Measurements from ENCODE around the gene TMEM151B. TPM values are rescaled to one million over a fixed set of nuclear protein-coding genes. Genes with fewer than 3 reads are reported as not detected.

TMEM151B gene
- total RNA-seq, 3 donors from 2014 or later: 0.03 to 0.05 TPM; not detected in 1

- Mint-ChIP-seq H3K9me3 (no peaks in the 10 kb centered on the region), H3K4me3 (peak overlapping the region; percentile 40)
- no peak for ATAC-seq
Observed at GRCh38 chr6:44238687-44239350, 31.4 kb upstream of the TMEM151B start.

GRCh38 chr6:44243345-44243744, 26.9 kb upstream of the TMEM151B start:
- ATAC-seq (no peak), DNase-seq (no peak)
- Mint-ChIP-seq H3K4me1 (ENCODE audit: low read depth) (peaks cover 16% of the 10 kb centered on the region), H3K4me3 (no peak overlapping the region), H3K36me3 (ENCODE audit: insufficient read depth) (peaks cover 10% of the 10 kb centered on the region), H3K27me3 (ENCODE audit: low read depth) (no peaks in the 10 kb centered on the region), H3K9me3 (no peaks in the 10 kb centered on the region)

More at GRCh38 chr6:44238687-44239350, 31.4 kb upstream of the TMEM151B start:
- Mint-ChIP-seq H3K36me3 (ENCODE audit: insufficient read depth) (peaks cover 5% of the 10 kb centered on the region), H3K27me3 (ENCODE audit: low read depth) (no peaks in the 10 kb centered on the region), H3K4me1 (ENCODE audit: low read depth) (peaks cover 21% of the 10 kb centered on the region)
- no peak for DNase-seq

- Mint-ChIP-seq H3K4me3 (peak overlapping the region; percentile 99), H3K36me3 (ENCODE audit: insufficient read depth) (peaks cover 31% of the 10 kb centered on the region), H3K9me3 (no peaks in the 10 kb centered on the region), H3K4me1 (ENCODE audit: low read depth) (peaks cover 26% of the 10 kb centered on the region), H3K27me3 (ENCODE audit: low read depth) (no peaks in the 10 kb centered on the region)
- DNase-seq (no peak), ATAC-seq (no peak)
Observed at GRCh38 chr6:44245391-44245911, 24.8 kb upstream of the TMEM151B start.

DNA sequence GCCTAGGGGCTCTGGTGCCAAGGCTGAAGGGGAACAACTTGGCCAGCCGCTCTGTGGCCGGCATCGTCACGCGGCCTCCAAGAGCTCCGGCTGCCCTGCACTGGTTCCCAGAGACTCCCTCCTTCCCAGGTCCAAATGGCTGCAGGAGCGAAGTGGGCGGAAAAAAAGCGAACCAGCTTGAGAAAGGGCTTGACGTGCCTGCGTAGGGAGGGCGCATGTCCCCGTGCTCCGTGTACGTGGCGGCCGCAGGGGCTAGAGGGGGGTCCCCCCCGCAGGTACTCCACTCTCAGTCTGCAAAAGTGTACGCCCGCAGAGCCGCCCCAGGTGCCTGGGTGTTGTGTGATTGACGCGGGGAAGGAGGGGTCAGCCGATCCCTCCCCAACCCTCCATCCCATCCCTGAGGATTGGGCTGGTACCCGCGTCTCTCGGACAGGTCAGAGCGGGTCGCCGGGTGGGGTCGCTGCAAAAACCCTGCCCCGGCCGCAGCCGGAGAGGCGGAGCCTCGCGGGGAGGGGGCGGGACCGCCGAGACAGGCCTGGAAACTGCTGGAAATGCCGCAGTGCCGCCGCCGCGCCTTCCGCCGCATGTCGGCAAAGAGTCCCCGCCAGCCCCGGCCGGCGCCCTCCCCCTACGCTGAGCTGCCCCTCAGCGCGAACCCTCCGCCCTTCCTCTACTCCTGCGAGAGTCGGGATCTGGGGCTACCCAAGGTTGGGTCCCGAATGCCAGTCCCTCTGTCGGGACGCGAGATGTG, 24.2 kb upstream of the TMEM151B start:
- Mint-ChIP-seq H3K9me3 (no peaks in the 10 kb centered on the region), H3K27me3 (ENCODE audit: low read depth) (no peaks in the 10 kb centered on the region), H3K4me1 (ENCODE audit: low read depth) (peaks cover 32% of the 10 kb centered on the region), H3K36me3 (ENCODE audit: insufficient read depth) (peaks cover 37% of the 10 kb centered on the region), H3K4me3 (peak overlapping the region; percentile 99)
- peak; percentile 47 to 50 for ATAC-seq
- peak; percentile 77 for DNase-seq

- ATAC-seq (peak; percentile 75 to 77), DNase-seq (peak; percentile 97)
- H3K36me3 Mint-ChIP-seq (ENCODE audit: insufficient read depth): peaks cover 44% of the 10 kb centered on the region
- H3K9me3 Mint-ChIP-seq: no peaks in the 10 kb centered on the region
- no peaks in the 10 kb centered on the region for H3K27me3 Mint-ChIP-seq (ENCODE audit: low read depth)
- H3K4me1 Mint-ChIP-seq (ENCODE audit: low read depth): peaks cover 40% of the 10 kb centered on the region
- peak within 1 kb of the TSS; percentile 99 for H3K4me3 Mint-ChIP-seq
Observed at GRCh38 chr6:44246663-44247337, 23.4 kb upstream of the TMEM151B start, which contains the start of gene HSP90AB1. Gene HSP90AB1 (plus strand): TSS chr6:44247101. CDS start chr6:44248630, 1,529 bp downstream.

DNA sequence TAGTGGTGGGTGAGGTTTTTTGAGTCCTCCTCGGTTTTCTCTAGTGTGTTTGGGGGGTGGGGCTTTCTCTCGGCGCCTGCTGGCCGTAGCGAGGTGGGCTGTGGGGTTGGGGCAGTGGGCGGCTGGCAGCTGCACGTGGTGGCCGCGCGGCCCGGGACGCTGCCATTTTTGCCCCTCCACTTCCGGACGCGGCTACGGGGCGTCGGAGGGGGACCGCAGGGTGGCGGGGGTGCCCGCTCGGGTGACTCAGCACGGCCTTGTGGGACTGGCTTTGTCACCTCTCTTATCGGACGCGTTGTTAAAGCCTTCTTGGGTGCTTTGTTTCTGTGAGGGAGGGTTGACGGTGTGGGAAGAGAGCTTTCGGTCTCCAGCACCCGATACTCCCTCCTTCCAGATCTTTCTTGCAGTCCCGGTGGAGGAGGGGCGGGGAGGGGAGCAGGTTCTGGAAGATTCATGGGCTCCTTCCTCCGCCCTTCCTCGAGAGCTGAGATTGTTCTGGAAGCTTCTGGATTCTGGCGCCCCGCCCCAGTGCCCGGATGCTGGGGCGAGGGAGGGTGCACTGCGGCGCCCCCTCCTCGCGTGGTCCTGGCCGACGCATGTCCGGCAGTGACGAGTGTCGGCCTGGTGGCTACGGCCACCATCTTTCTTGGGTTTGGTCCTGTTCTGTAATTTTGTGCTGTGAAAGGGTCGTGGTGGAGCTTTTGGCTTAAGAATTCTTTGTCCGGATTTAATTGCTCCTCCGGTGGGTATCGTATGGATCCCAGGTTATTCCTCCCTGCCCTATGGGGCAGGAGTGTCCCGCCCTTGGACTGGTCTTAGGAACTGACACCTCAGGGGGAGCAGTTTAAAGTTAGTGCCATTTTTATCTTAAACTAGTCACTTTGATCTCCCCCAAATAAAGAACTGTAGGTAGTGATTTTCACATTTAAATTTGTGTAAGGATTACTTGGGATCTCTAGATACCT, 22.6 kb upstream of the TMEM151B start:
- Mint-ChIP-seq H3K36me3 (ENCODE audit: insufficient read depth) (peaks cover 52% of the 10 kb centered on the region), H3K9me3 (no peaks in the 10 kb centered on the region), H3K4me3 (peak overlapping the region; percentile 99), H3K4me1 (ENCODE audit: low read depth) (peaks cover 47% of the 10 kb centered on the region), H3K27me3 (ENCODE audit: low read depth) (no peaks in the 10 kb centered on the region)
- ATAC-seq: peak; percentile 46 to 51
- peak; percentile 91 for DNase-seq

GRCh38 chr6:44248579-44248978, 21.7 kb upstream of the TMEM151B start:
- Mint-ChIP-seq H3K4me3 (peak overlapping the region; percentile 99), H3K36me3 (ENCODE audit: insufficient read depth) (peaks cover 62% of the 10 kb centered on the region), H3K4me1 (ENCODE audit: low read depth) (peaks cover 57% of the 10 kb centered on the region), H3K9me3 (no peaks in the 10 kb centered on the region), H3K27me3 (ENCODE audit: low read depth) (no peaks in the 10 kb centered on the region)
- DNase-seq (no peak), ATAC-seq (no peak)

DNA sequence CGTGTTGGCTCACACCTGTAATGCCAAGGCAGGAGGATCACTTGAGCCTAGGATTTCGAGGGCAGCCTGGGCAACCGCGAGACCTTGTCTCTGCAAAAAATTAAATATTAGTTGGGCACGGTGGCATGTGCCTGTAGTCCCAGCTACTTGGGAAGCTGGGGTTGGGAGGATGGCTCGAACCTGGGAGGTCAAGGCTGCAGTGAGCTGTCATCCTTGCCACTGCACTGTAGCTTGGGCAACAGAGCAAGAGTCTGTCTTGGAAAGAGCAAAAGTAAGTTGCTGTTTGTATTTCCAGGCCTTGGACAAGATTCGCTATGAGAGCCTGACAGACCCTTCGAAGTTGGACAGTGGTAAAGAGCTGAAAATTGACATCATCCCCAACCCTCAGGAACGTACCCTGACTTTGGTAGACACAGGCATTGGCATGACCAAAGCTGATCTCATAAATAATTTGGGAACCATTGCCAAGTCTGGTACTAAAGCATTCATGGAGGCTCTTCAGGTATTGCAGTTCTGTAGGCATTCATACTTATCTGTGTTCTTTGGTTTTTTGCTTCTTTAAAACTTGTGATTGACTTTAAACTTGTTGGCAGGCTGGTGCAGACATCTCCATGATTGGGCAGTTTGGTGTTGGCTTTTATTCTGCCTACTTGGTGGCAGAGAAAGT, 21.0 kb upstream of the TMEM151B start:
- Mint-ChIP-seq H3K36me3 (ENCODE audit: insufficient read depth) (peaks cover 68% of the 10 kb centered on the region), H3K27me3 (ENCODE audit: low read depth) (no peaks in the 10 kb centered on the region), H3K9me3 (no peaks in the 10 kb centered on the region), H3K4me3 (peak overlapping the region; percentile 99), H3K4me1 (ENCODE audit: low read depth) (peaks cover 62% of the 10 kb centered on the region)
- ATAC-seq: no peak
- DNase-seq: no peak

- H3K36me3 Mint-ChIP-seq (ENCODE audit: insufficient read depth): peaks cover 75% of the 10 kb centered on the region
- H3K9me3 Mint-ChIP-seq: no peaks in the 10 kb centered on the region
- peak overlapping the region; percentile 99 for H3K4me3 Mint-ChIP-seq
- H3K4me1 Mint-ChIP-seq (ENCODE audit: low read depth): peaks cover 70% of the 10 kb centered on the region
- no peak for ATAC-seq
- no peak for DNase-seq
- H3K27me3 Mint-ChIP-seq (ENCODE audit: low read depth): no peaks in the 10 kb centered on the region
Observed at GRCh38 chr6:44250067-44250717, 20.1 kb upstream of the TMEM151B start.

DNA sequence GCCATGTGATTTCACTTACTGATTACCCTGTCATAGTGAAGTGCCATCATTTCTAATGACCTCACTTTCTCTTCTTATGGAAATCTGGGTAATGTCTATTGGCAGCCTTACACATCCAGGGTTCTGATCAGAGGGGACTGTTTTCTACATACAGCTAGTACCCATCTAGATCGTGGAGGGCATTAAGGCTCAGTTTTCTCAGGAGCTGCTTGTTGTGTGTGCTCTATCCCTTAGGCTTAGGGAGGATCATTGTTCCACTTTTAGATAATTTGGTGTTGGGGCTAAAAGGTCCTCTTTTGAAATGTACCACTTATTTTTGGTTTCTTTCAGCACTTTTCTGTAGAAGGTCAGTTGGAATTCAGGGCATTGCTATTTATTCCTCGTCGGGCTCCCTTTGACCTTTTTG, 19.5 kb upstream of the TMEM151B start:
- Mint-ChIP-seq H3K27me3 (ENCODE audit: low read depth) (no peaks in the 10 kb centered on the region), H3K4me1 (ENCODE audit: low read depth) (peaks cover 70% of the 10 kb centered on the region), H3K9me3 (no peaks in the 10 kb centered on the region), H3K36me3 (ENCODE audit: insufficient read depth) (peaks cover 75% of the 10 kb centered on the region), H3K4me3 (peak overlapping the region; percentile 99)
- ATAC-seq (no peak), DNase-seq (no peak)

GRCh38 chr6:44251576-44252524, 18.4 kb upstream of the TMEM151B start:
- Mint-ChIP-seq H3K4me1 (ENCODE audit: low read depth) (peaks cover 80% of the 10 kb centered on the region), H3K9me3 (no peaks in the 10 kb centered on the region), H3K4me3 (peak overlapping the region; percentile 99), H3K27me3 (ENCODE audit: low read depth) (no peaks in the 10 kb centered on the region), H3K36me3 (ENCODE audit: insufficient read depth) (peaks cover 75% of the 10 kb centered on the region)
- no peak for ATAC-seq
- DNase-seq: no peak

All from activated T-cell treated with anti-CD3 and anti-CD28 coated beads, Interleukin-2, amount 50 U/mL, for 4 hours (primary cell).